OCI-LY3 (cell line): ENCODE data around the gene NCBP3.
A peak's percentile ranks its signal among the peaks of the same experiment; 100 is the strongest.
"Not testable (repeated sequence)": the region's sequence is repeated elsewhere in the genome, so short reads cannot be mapped to it uniquely, and the experiment has no call there.

Source experiments
- H2AFZ ChIP-seq: fragments of 200-600, 300-600 bp; shearing (Covaris generic); 2 replicates; pipeline ENCODE4 v1.6.0; 2014; ENCODE audit warnings: antibody characterized with exemption, low read depth, low read length
- H3K27ac ChIP-seq: fragments of 200-600, 300-600 bp; sonication (generic); 2 replicates; pipeline ENCODE4 v1.5.1; 2014; ENCODE audit warnings: mild to moderate bottlenecking, low read length, moderate library complexity, mixed read lengths
- H3K27me3 ChIP-seq: fragments of 200-600, 300-600 bp; sonication (generic); 2 replicates; pipeline ENCODE4 v1.6.1; 2014; ENCODE audit warnings: low read depth, low read length, mixed read lengths
- H3K36me3 ChIP-seq: fragments of 200-600, 300-600 bp; sonication (generic); replicated peaks from 2 replicates; pipeline ENCODE3; 2014; ENCODE audit warnings: low read depth, low read length, mixed read lengths
- H3K4me1 ChIP-seq: fragments of 300-600, 200-600 bp; sonication (generic); 2 replicates; pipeline ENCODE4 v1.6.1; 2014; ENCODE audit warnings: low read length, mixed read lengths
- H3K4me2 ChIP-seq: fragments of 200-600, 300-600 bp; sonication (generic); 2 replicates; pipeline ENCODE4 v1.6.1; 2014; ENCODE audit warnings: low read length, mixed read lengths
- H3K4me3 ChIP-seq: fragments of 300-600, 200-600 bp; sonication (generic); 2 replicates; pipeline ENCODE4 v1.5.1; 2014; ENCODE audit warnings: antibody characterized with exemption, mild to moderate bottlenecking, low read length, moderate library complexity
- H3K79me2 ChIP-seq: fragments of 300-600, 200-600 bp; shearing (Covaris generic); 2 replicates; pipeline ENCODE4 v1.6.1; 2014; ENCODE audit warnings: mild to moderate bottlenecking, low read length, mixed read lengths
- H3K9ac ChIP-seq: fragments of 300-600, 200-600 bp; shearing (Covaris generic); 2 replicates; pipeline ENCODE4 v1.6.0; 2014; ENCODE audit warnings: mild to moderate bottlenecking, low read length, moderate library complexity
- H3K9me3 ChIP-seq: fragments of 200-600, 300-600 bp; shearing (Covaris generic); 2 replicates; pipeline ENCODE4 v1.6.1; 2014; ENCODE audit warnings: low read length, mixed read lengths; ENCODE audit not compliant: insufficient read depth
- H4K20me1 ChIP-seq: fragments of 200-600, 300-600 bp; sonication (generic); 2 replicates; pipeline ENCODE4 v1.6.1; 2016; ENCODE audit warnings: low read length, mixed read lengths; ENCODE audit not compliant: insufficient read depth
- CTCF ChIP-seq: fragments of 200-600, 300-600 bp; sonication (generic); IDR thresholded peaks from 2 replicates; pipeline ENCODE4 v1.5.1; 2014; ENCODE audit warnings: antibody characterized with exemption, low read length, low read depth
- EZH2phosphoT487 ChIP-seq: fragments of 200-600 bp; shearing (Covaris generic); IDR thresholded peaks from 2 replicates; pipeline ENCODE4 v1.6.1; 2018; ENCODE audit warnings: antibody characterized with exemption, mixed run types, low read depth

The NCBP3 gene

GRCh38 chr17:3846437-3847164 is 555 bp upstream of the NCBP3 start:
- H3K27ac ChIP-seq = no peak overlapping the region
- 0 out of 2 replicates have a peak overlapping the region, but pooled peaks have one; percentile 29 for H3K9ac ChIP-seq
- TF ChIP-seq CTCF (no peak), EZH2phosphoT487 (no peak)
- H4K20me1 ChIP-seq = 0 out of 2 replicates have a peak, but pooled peaks cover 8% of the 10 kb centered on the region
- no peaks in the 10 kb centered on the region for H3K9me3 ChIP-seq
- no peaks in the 10 kb centered on the region for H3K27me3 ChIP-seq
- H3K36me3 ChIP-seq = no peaks in the 10 kb centered on the region
- peaks cover 8% of the 10 kb centered on the region for H3K4me1 ChIP-seq
- H2AFZ ChIP-seq = peak overlapping the region; percentile 88
- peaks cover 29% of the 10 kb centered on the region for H3K79me2 ChIP-seq
- peak overlapping the region; percentile 68 for H3K4me3 ChIP-seq
- peak overlapping the region; percentile 69 for H3K4me2 ChIP-seq

GRCh38 chr17:3845291-3845620 is 790 bp downstream of the NCBP3 start:
- Histone ChIP-seq H2AFZ (no peak overlapping the region), H3K27ac (peak overlapping the region; percentile 31; the same call in 1 of the 2 replicates), H4K20me1 (0 out of 2 replicates have a peak, but pooled peaks cover 8% of the 10 kb centered on the region)

GRCh38 chr17:3844556-3844955 is 1.5 kb downstream of the NCBP3 start:
- H3K27me3 ChIP-seq, H2AFZ ChIP-seq, H3K27ac ChIP-seq, H3K4me3 ChIP-seq, H4K20me1 ChIP-seq, H3K9me3 ChIP-seq, H3K9ac ChIP-seq, H3K36me3 ChIP-seq, H3K4me1 ChIP-seq: not testable (repeated sequence)
- H3K79me2 ChIP-seq = peaks cover 29% of the 10 kb centered on the region
- H3K4me2 ChIP-seq = peak overlapping the region; percentile 97

More at GRCh38 chr17:3845291-3845620, 790 bp downstream of the NCBP3 start:
- H3K36me3 ChIP-seq = no peaks in the 10 kb centered on the region
- no peaks in the 10 kb centered on the region for H3K9me3 ChIP-seq
- no peaks in the 10 kb centered on the region for H3K27me3 ChIP-seq
- H3K4me3 ChIP-seq = peak overlapping the region; percentile 87
- H3K4me1 ChIP-seq = peaks cover 8% of the 10 kb centered on the region
- TF ChIP-seq CTCF (no peak), EZH2phosphoT487 (no peak)
- H3K79me2 ChIP-seq = peaks cover 29% of the 10 kb centered on the region
- H3K4me2 ChIP-seq = peak overlapping the region; percentile 97
- peak overlapping the region; percentile 86 for H3K9ac ChIP-seq

GRCh38 chr17:3843935-3844516 is 2.0 kb downstream of the NCBP3 start:
- no peak overlapping the region for H3K9ac ChIP-seq
- TF ChIP-seq EZH2phosphoT487 = no peak
- peak; percentile 59 for TF ChIP-seq CTCF
- no peak overlapping the region for H2AFZ ChIP-seq
- H3K9me3 ChIP-seq = no peaks in the 10 kb centered on the region
- no peak overlapping the region for H3K4me2 ChIP-seq
- no peak overlapping the region for H3K27ac ChIP-seq
- H3K4me1 ChIP-seq = peaks cover 8% of the 10 kb centered on the region
- no peaks in the 10 kb centered on the region for H3K27me3 ChIP-seq
- peaks cover 4% of the 10 kb centered on the region for H3K36me3 ChIP-seq
- H3K4me3 ChIP-seq = no peak overlapping the region
- 0 out of 2 replicates have a peak, but pooled peaks cover 8% of the 10 kb centered on the region for H4K20me1 ChIP-seq
- peaks cover 29% of the 10 kb centered on the region for H3K79me2 ChIP-seq
